Measurements from ENCODE around the gene ANKRD28.
"Not testable (repeated sequence)": the region's sequence is repeated elsewhere in the genome, so short reads cannot be mapped to it uniquely, and the experiment has no call there.

The ANKRD28 gene

GRCh38 chr3:15797642-15798303 lies at the start of gene ANKRD28:
Gene ANKRD28 (minus strand): TSS chr3:15797979. CDS start chr3:15796521, 1,458 bp downstream.
- peak; percentile 96 for DNase-seq (ENCODE audit: low read depth)

- DNase-seq (ENCODE audit: low read depth), result no peak
Observed at GRCh38 chr3:15847239-15847638, 49.5 kb upstream of the ANKRD28 start.

GRCh38 chr3:15846606-15847005 lies 48.8 kb upstream of the ANKRD28 start:
- DNase-seq (ENCODE audit: low read depth), result no peak

GRCh38 chr3:15845475-15845874 lies 47.7 kb upstream of the ANKRD28 start:
- DNase-seq (ENCODE audit: low read depth), result no peak

GRCh38 chr3:15844889-15845288 lies 47.1 kb upstream of the ANKRD28 start:
- DNase-seq (ENCODE audit: low read depth), result no peak

DNA sequence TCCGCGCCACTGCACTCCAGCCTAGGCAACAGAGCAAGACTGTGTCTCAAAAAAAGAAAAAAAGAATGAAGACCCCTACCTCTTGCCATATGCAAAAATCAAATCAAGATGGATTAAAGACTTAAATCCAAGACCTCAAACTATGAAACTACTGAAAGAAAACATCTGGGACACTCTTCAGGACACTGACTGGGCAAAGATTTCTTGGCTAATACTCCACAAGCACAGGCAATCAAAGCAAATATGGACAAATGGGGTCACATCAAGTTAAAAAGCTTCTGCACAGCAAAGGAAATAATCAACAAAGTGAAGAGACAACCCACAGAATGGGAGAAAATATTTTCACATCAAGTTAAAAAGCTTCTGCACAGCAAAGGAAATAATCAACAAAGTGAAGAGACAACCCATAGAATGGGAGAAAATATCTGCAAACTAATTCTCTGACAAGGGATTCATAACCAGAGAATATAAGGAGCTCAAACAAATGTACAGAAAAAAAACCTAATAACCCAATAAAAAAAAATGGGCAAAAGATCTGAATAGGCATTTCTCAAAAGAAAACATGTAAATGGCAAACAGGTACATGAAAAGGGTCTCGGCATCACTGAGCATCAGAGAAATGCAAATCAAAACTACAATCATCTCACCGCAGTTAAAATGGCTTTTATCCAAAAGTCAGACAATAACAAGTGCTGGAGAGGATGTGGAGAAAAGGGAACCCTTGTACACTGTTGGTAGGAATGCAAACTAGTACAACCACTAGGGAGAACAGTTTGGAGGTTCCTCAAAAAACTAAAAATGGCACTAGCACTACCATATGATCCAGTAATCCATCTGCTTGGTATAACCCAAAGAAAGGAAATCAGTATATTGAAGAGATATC lies 43.6 kb upstream of the ANKRD28 start:
- DNase-seq (ENCODE audit: low read depth), result not testable (repeated sequence)

DNA sequence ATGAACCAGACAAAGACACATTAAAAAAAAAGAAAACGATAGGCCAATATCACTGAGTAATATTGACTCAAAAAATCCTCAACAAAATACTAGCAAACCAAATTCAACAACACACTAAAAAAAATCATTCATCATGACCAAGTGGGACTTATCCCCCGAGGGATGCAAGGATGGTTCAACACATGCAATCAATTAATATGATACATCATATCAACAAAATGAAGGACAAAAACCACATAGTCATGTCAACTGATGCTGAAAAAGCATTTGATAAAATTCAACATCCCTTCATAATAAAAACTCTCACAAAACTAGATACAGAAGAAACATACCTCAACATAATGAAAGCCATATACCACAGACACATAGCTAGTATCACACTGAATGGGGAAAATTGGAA lies 41.8 kb upstream of the ANKRD28 start:
- no peak for DNase-seq (ENCODE audit: low read depth)

DNA sequence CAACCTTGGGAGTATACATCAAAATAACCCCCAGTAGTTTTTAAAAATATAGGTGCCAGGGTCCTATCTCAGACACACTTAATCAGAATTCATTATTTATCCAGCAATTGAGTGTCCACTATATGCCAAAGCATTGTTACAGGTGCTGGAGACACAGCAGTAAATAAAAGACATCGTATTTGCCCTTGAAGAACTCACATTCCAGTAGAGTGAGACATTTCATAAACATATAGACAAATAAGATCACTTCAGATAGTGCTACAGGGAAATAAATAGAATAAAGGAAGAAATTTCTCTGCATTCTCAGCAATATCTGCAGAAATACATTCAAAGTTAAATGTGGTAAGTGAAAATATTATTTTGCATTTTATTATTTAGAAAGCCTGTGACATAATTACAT lies 34.1 kb upstream of the ANKRD28 start:
- no peak for DNase-seq (ENCODE audit: low read depth)

- DNase-seq (ENCODE audit: low read depth), result no peak
Observed at GRCh38 chr3:15825016-15825415, 27.2 kb upstream of the ANKRD28 start.

GRCh38 chr3:15823092-15823491 lies 25.3 kb upstream of the ANKRD28 start:
- DNase-seq (ENCODE audit: low read depth), result no peak

DNA sequence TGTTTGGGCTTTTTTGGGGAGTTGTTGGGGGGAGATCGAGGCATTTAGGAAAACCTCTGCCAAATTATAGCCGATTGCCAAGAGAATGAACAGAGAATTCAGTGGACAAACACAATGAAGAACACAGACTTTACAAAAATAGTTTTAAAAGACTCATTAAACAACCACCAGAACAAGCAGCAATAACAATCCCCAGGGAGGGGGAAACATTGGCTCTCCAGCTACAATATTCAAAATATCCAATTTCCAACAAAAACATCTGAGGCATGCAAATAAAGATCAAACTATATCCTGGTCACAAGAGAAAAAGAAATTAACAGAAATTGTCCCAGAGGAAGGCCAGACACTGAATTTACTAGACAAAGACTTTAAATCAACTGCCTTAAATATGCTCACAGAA lies 24.5 kb upstream of the ANKRD28 start:
- DNase-seq (ENCODE audit: low read depth), result no peak

DNA sequence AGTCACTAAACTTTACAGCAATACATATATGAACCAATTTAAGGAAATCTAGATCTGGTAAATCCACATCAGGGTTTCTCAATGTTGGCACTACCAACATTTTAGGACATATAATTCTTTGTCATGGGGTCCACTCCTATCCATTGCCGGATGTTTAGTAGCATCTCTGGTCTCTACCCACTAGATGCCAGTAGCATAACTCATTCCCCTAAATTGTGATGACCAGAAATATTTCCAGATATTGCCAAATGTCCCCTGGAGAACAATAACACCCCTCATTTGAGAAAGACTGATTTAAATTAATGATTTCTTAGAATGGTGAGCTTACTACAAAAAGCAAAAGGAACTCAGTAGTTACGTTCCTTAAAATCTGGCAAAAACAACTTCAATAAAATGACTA lies 23.1 kb upstream of the ANKRD28 start:
- DNase-seq (ENCODE audit: low read depth), result no peak

GRCh38 chr3:15819576-15819975 lies 21.8 kb upstream of the ANKRD28 start:
- no peak for DNase-seq (ENCODE audit: low read depth)

- DNase-seq (ENCODE audit: low read depth), result no peak
Observed at GRCh38 chr3:15819043-15819442, 21.3 kb upstream of the ANKRD28 start.

- DNase-seq (ENCODE audit: low read depth), result no peak
Observed at GRCh38 chr3:15815696-15816095, 17.9 kb upstream of the ANKRD28 start.

- DNase-seq (ENCODE audit: low read depth), result not testable (repeated sequence)
Observed at GRCh38 chr3:15813079-15813478, 15.3 kb upstream of the ANKRD28 start.

- DNase-seq (ENCODE audit: low read depth), result no peak
Observed at GRCh38 chr3:15812183-15812582, 14.4 kb upstream of the ANKRD28 start.

GRCh38 chr3:15810702-15811101 lies 12.9 kb upstream of the ANKRD28 start:
- no peak for DNase-seq (ENCODE audit: low read depth)

GRCh38 chr3:15809313-15809712 lies 11.5 kb upstream of the ANKRD28 start:
- no peak for DNase-seq (ENCODE audit: low read depth)

GRCh38 chr3:15808679-15809310 lies 11.0 kb upstream of the ANKRD28 start:
- no peak for DNase-seq (ENCODE audit: low read depth)

DNA sequence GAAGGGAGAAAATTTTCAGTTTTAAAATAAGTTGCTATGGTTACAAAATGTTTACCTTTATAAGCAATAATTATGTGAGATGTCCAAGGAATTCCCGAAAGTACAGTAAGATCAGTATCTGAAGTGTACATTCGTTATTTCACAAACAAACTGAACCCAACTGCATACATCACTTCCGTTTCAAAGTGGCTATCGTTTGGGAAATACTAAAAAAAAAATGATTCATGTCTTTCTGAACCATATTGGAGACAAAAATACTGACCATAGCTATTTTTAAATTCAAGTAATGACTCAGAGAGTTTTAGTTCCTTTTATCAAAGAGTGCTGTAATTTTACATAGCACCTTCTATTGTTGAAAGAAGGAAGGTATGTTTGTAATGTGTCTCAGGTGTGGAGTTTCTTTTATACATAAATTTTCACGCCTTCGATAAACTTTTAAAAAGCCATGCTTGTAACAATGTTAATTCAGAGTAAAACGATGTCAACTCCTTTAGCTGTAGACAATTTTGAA lies 8.0 kb upstream of the ANKRD28 start:
- DNase-seq (ENCODE audit: low read depth), result no peak

- DNase-seq (ENCODE audit: low read depth), result no peak
Observed at GRCh38 chr3:15804553-15805095, 6.8 kb upstream of the ANKRD28 start.

All from GM04503 (cell line).